ENCODE data around the gene TAPT1. TPM values are rescaled to one million over a fixed set of nuclear protein-coding genes. Genes with fewer than 3 reads are reported as not detected.
A peak's percentile ranks its signal among the peaks of the same experiment; 100 is the strongest.

Gene TAPT1
- total RNA-seq, 1 experiment from 2014 or later = 23.7 TPM

DNA sequence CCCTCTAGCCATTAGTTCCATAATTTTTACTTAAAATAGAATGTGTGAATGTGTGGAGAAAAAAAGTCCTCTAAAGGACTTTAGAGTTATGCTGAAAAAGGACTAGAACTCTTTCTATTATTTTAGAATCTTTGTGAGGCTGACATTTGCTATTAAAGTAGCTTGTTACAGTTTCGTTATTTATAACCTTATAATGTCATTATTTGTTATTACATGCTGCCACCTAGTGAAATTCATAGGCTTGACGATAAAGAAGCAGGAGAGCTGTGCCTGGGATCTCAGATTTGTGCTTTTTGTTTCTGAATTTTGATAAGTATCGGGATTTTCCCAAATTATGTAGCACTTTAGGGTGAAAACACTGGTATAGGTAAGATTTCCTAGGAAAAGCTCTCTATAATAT lies 38.5 kb upstream of the TAPT1 start:
- Mint-ChIP-seq H3K27ac (ENCODE audit: unreplicated experiment) (no peak overlapping the region), H3K4me1 (ENCODE audit: low read depth, unreplicated experiment) (no peaks in the 10 kb centered on the region), H3K27me3 (ENCODE audit: insufficient read depth, unreplicated experiment) (no peaks in the 10 kb centered on the region), H3K36me3 (ENCODE audit: insufficient read depth, unreplicated experiment) (no peaks in the 10 kb centered on the region), H3K4me3 (ENCODE audit: unreplicated experiment) (no peak overlapping the region), H3K9me3 (ENCODE audit: unreplicated experiment) (no peaks in the 10 kb centered on the region)
- CTCF ChIA-PET = interaction anchor here (0.7 to 2.8 kb wide), 13 partner anchors 15 to 786 kb away, joined by 3 to 20 read pairs (median 5); no protein-coding TSS in a partner anchor
- Histone ChIP-seq H3K4me3 (ENCODE audit: low read depth, low read length) (no peak overlapping the region), H3K36me3 (ENCODE audit: control insufficient read depth, insufficient read depth, low read length) (no peaks in the 10 kb centered on the region), H3K27me3 (replicated peaks; ENCODE audit: control insufficient read depth, insufficient read depth, low read length) (no peaks in the 10 kb centered on the region), H3K4me1 (no peaks in the 10 kb centered on the region), H3K9me3 (no peaks in the 10 kb centered on the region)
- BruUV-seq (replicated peaks) = no TSS peak
- intact Hi-C loops (cut with micrococcal nuclease; ENCODE audit: unreplicated experiment) = loop anchor here (1.0 to 5.0 kb wide), 7 partner anchors 38 to 457 kb away; partner anchors contain the start of genes FGFBP2 and TAPT1
- POLR2A ChIA-PET = no interaction called here
- peak in 1 of 2 experiments; percentile 46 for DNase-seq
- TF ChIP-seq, protein P1, sequence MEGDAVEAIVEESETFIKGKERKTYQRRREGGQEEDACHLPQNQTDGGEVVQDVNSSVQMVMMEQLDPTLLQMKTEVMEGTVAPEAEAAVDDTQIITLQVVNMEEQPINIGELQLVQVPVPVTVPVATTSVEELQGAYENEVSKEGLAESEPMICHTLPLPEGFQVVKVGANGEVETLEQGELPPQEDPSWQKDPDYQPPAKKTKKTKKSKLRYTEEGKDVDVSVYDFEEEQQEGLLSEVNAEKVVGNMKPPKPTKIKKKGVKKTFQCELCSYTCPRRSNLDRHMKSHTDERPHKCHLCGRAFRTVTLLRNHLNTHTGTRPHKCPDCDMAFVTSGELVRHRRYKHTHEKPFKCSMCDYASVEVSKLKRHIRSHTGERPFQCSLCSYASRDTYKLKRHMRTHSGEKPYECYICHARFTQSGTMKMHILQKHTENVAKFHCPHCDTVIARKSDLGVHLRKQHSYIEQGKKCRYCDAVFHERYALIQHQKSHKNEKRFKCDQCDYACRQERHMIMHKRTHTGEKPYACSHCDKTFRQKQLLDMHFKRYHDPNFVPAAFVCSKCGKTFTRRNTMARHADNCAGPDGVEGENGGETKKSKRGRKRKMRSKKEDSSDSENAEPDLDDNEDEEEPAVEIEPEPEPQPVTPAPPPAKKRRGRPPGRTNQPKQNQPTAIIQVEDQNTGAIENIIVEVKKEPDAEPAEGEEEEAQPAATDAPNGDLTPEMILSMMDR (IDR thresholded peaks at IDR 0.05; ENCODE audit: insufficient read depth in 1 of 2, low read depth in 1 of 2, low read length in 1 of 2, severe bottlenecking in 1 of 2, unreplicated experiment in 1 of 2) = peak; percentile 44 to 45

DNA sequence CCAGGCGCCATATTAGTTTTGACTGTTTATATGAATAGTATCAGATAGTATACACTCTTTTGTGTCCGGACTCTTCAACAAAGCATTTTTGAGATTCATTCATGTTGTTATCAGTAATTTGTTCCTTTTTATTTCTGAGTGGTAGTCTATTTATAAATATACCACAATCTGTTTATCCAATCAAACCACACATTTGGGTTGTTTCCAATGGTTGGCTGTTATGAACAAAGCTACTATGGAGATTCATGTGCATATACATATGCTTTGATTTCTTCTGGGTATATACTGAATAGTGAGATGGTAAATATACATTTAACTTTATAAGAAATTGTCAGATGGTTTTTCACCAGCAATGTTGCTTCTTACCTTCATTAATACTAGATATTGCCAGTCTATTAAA lies 36.8 kb upstream of the TAPT1 start:
- no TSS peak for BruUV-seq (replicated peaks)
- no peaks in the 10 kb centered on the region for H3K4me1 ChIP-seq
- Mint-ChIP-seq H3K4me3 (ENCODE audit: unreplicated experiment) (no peak overlapping the region), H3K27ac (ENCODE audit: unreplicated experiment) (no peak overlapping the region), H3K4me1 (ENCODE audit: low read depth, unreplicated experiment) (no peaks in the 10 kb centered on the region), H3K27me3 (ENCODE audit: insufficient read depth, unreplicated experiment) (no peaks in the 10 kb centered on the region), H3K9me3 (ENCODE audit: unreplicated experiment) (no peaks in the 10 kb centered on the region), H3K36me3 (ENCODE audit: insufficient read depth, unreplicated experiment) (no peaks in the 10 kb centered on the region)
- intact Hi-C loops (cut with micrococcal nuclease; ENCODE audit: unreplicated experiment) = loop anchor here (5.0 kb wide), 1 partner anchor 456 kb away; no protein-coding TSS in a partner anchor
- ChIA-PET CTCF (interaction anchor here (2.1 kb wide), 1 partner anchor 380 kb away, joined by 13 read pairs; no protein-coding TSS in a partner anchor), POLR2A (no interaction called here)
- no peaks in the 10 kb centered on the region for H3K36me3 ChIP-seq (ENCODE audit: control insufficient read depth, insufficient read depth, low read length)
- H3K27me3 ChIP-seq (replicated peaks; ENCODE audit: control insufficient read depth, insufficient read depth, low read length) = no peaks in the 10 kb centered on the region
- H3K9me3 ChIP-seq = no peaks in the 10 kb centered on the region
- no peak overlapping the region for H3K4me3 ChIP-seq (ENCODE audit: low read depth, low read length)
- no peak for DNase-seq
- TF ChIP-seq, protein P1 (IDR thresholded peaks at IDR 0.05; ENCODE audit: insufficient read depth in 1 of 2, low read depth in 1 of 2, low read length in 1 of 2, severe bottlenecking in 1 of 2, unreplicated experiment in 1 of 2) = no peak

DNA sequence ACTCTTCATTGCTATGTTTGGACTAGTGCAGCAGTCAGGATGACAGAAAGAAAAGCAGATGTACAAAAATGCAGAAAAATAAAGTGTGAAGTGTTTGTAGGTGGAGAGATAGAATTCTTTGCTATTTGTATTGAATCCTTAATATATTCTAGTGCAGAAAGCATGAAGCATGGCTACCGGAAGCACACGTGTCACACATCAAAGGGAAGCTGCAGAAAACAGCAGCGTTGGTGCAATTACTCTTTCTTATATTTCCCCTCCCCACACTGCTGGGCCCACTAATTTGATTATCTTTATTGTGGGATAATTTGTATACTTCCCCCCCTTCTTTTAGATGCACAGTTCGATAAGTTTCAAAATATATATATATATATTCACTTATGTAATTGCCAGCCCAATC lies 35.9 kb upstream of the TAPT1 start:
- H3K36me3 ChIP-seq (ENCODE audit: control insufficient read depth, insufficient read depth, low read length) = no peaks in the 10 kb centered on the region
- H3K4me3 ChIP-seq (ENCODE audit: low read depth, low read length) = no peak overlapping the region
- H3K4me3 Mint-ChIP-seq (ENCODE audit: unreplicated experiment) = no peak overlapping the region
- no peaks in the 10 kb centered on the region for H3K36me3 Mint-ChIP-seq (ENCODE audit: insufficient read depth, unreplicated experiment)
- H3K4me1 Mint-ChIP-seq (ENCODE audit: low read depth, unreplicated experiment) = no peaks in the 10 kb centered on the region
- TF ChIP-seq, protein P1 (IDR thresholded peaks at IDR 0.05; ENCODE audit: insufficient read depth in 1 of 2, low read depth in 1 of 2, low read length in 1 of 2, severe bottlenecking in 1 of 2, unreplicated experiment in 1 of 2) = no peak
- H3K9me3 ChIP-seq = no peaks in the 10 kb centered on the region
- H3K9me3 Mint-ChIP-seq (ENCODE audit: unreplicated experiment) = no peaks in the 10 kb centered on the region
- no peak for DNase-seq
- no TSS peak for BruUV-seq (replicated peaks)
- ChIA-PET CTCF (no interaction called here), POLR2A (no interaction called here)
- intact Hi-C loops (cut with micrococcal nuclease; ENCODE audit: unreplicated experiment) = loop anchor here (5.0 kb wide), 1 partner anchor 455 kb away; no protein-coding TSS in a partner anchor
- H3K27me3 Mint-ChIP-seq (ENCODE audit: insufficient read depth, unreplicated experiment) = no peaks in the 10 kb centered on the region
- H3K27me3 ChIP-seq (replicated peaks; ENCODE audit: control insufficient read depth, insufficient read depth, low read length) = no peaks in the 10 kb centered on the region
- no peak overlapping the region for H3K27ac Mint-ChIP-seq (ENCODE audit: unreplicated experiment)
- no peaks in the 10 kb centered on the region for H3K4me1 ChIP-seq
